ENCODE data around the gene GOLGA2. TPM values are rescaled to one million over a fixed set of nuclear protein-coding genes. Genes with fewer than 3 reads are reported as not detected.
A peak's percentile ranks its signal among the peaks of the same experiment; 100 is the strongest.

The GOLGA2 gene
- total and polyA plus RNA-seq, 2 of the 13 experiments (the other 11 are each of a cell fraction or from before 2014, with no cell fraction given): 45.3 to 45.8 TPM

DNA sequence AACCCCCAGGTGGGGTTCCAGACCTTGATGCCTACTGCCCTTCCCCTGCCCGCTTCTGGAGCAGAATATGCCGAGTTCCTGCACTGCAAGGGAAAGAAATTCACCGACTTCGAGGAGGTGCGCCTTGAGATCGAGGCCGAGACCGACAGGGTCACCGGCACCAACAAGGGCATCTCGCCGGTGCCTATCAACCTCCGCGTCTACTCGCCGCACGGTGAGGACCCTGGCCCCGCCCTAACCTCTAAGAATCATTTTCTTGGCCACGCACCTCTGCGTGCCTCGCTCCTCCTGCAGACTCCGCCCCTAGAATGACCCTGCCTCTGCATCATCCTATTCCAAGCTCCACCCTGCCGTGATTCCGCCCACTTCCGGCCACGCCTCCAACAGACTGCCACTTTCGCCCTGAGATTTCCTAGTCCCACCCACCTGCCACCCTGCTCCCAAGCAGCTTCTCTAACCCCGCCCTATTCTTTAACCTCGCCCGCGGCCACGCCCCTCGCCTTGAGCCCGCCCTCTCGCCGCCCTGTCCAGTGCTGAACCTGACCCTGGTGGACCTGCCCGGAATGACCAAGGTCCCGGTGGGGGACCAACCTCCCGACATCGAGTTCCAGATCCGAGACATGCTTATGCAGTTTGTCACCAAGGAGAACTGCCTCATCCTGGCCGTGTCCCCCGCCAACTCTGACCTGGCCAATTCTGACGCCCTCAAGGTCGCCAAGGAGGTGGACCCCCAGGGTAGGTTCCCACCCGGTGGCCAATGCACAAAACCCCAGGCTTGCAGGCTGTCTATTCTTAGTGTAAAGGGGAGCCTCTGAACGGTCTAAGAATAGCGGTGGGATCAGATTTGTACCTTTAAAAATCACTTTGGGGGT lies 57.1 kb downstream of the GOLGA2 start (continued):
- TF ChIP-seq SIN3A (IDR thresholded peaks at IDR 0.05; ENCODE audit: borderline replicate concordance, low read depth, low read length) (no peak), ZNF546 (CRISPR knock-in tag; conservative IDR thresholded peaks at IDR 0.05) (no peak), MBD4 (IDR thresholded peaks at IDR 0.05; ENCODE audit: borderline replicate concordance, low read length) (no peak), ZNF552 (CRISPR knock-in tag; IDR thresholded peaks at IDR 0.05; ENCODE audit: borderline replicate concordance) (no peak), YEATS4 (CRISPR knock-in tag; IDR thresholded peaks at IDR 0.05; ENCODE audit: borderline replicate concordance) (no peak), NCOA2 (CRISPR knock-in tag; IDR thresholded peaks at IDR 0.05) (0 out of 2 replicates have a peak, but pooled peaks have one; percentile 24), ZNF331 (CRISPR knock-in tag; IDR thresholded peaks at IDR 0.05) (no peak), ZBTB7B (CRISPR knock-in tag; IDR thresholded peaks at IDR 0.05) (no peak), ZMYM4 (CRISPR knock-in tag; IDR thresholded peaks at IDR 0.05) (no peak), IKZF4 (CRISPR knock-in tag; IDR thresholded peaks at IDR 0.05; ENCODE audit: borderline replicate concordance, low read depth, not compliant biosample characterization) (no peak), ZFYVE20 (CRISPR knock-in tag; IDR thresholded peaks at IDR 0.05; ENCODE audit: borderline replicate concordance, low read depth) (no peak), GATAD2A (CRISPR knock-in tag; IDR thresholded peaks at IDR 0.05) (no peak), ZNF383 (CRISPR knock-in tag; IDR thresholded peaks at IDR 0.05; ENCODE audit: borderline replicate concordance) (no peak)
- TF ChIP-seq, protein P1, sequence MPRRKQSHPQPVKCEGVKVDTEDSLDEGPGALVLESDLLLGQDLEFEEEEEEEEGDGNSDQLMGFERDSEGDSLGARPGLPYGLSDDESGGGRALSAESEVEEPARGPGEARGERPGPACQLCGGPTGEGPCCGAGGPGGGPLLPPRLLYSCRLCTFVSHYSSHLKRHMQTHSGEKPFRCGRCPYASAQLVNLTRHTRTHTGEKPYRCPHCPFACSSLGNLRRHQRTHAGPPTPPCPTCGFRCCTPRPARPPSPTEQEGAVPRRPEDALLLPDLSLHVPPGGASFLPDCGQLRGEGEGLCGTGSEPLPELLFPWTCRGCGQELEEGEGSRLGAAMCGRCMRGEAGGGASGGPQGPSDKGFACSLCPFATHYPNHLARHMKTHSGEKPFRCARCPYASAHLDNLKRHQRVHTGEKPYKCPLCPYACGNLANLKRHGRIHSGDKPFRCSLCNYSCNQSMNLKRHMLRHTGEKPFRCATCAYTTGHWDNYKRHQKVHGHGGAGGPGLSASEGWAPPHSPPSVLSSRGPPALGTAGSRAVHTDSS (CRISPR knock-in tag; conservative IDR thresholded peaks at IDR 0.05): no peak
- TF ChIP-seq, protein P2, sequence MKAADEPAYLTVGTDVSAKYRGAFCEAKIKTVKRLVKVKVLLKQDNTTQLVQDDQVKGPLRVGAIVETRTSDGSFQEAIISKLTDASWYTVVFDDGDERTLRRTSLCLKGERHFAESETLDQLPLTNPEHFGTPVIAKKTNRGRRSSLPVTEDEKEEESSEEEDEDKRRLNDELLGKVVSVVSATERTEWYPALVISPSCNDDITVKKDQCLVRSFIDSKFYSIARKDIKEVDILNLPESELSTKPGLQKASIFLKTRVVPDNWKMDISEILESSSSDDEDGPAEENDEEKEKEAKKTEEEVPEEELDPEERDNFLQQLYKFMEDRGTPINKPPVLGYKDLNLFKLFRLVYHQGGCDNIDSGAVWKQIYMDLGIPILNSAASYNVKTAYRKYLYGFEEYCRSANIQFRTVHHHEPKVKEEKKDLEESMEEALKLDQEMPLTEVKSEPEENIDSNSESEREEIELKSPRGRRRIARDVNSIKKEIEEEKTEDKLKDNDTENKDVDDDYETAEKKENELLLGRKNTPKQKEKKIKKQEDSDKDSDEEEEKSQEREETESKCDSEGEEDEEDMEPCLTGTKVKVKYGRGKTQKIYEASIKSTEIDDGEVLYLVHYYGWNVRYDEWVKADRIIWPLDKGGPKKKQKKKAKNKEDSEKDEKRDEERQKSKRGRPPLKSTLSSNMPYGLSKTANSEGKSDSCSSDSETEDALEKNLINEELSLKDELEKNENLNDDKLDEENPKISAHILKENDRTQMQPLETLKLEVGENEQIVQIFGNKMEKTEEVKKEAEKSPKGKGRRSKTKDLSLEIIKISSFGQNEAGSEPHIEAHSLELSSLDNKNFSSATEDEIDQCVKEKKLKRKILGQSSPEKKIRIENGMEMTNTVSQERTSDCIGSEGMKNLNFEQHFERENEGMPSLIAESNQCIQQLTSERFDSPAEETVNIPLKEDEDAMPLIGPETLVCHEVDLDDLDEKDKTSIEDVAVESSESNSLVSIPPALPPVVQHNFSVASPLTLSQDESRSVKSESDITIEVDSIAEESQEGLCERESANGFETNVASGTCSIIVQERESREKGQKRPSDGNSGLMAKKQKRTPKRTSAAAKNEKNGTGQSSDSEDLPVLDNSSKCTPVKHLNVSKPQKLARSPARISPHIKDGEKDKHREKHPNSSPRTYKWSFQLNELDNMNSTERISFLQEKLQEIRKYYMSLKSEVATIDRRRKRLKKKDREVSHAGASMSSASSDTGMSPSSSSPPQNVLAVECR (CRISPR knock-in tag; IDR thresholded peaks at IDR 0.05; ENCODE audit: borderline replicate concordance): no peak
- TF ChIP-seq, protein P3, sequence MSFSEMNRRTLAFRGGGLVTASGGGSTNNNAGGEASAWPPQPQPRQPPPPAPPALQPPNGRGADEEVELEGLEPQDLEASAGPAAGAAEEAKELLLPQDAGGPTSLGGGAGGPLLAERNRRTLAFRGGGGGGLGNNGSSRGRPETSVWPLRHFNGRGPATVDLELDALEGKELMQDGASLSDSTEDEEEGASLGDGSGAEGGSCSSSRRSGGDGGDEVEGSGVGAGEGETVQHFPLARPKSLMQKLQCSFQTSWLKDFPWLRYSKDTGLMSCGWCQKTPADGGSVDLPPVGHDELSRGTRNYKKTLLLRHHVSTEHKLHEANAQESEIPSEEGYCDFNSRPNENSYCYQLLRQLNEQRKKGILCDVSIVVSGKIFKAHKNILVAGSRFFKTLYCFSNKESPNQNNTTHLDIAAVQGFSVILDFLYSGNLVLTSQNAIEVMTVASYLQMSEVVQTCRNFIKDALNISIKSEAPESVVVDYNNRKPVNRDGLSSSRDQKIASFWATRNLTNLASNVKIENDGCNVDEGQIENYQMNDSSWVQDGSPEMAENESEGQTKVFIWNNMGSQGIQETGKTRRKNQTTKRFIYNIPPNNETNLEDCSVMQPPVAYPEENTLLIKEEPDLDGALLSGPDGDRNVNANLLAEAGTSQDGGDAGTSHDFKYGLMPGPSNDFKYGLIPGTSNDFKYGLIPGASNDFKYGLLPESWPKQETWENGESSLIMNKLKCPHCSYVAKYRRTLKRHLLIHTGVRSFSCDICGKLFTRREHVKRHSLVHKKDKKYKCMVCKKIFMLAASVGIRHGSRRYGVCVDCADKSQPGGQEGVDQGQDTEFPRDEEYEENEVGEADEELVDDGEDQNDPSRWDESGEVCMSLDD (CRISPR knock-in tag; IDR thresholded peaks at IDR 0.05; ENCODE audit: borderline replicate concordance): no peak
- TF ChIP-seq, protein P4, sequence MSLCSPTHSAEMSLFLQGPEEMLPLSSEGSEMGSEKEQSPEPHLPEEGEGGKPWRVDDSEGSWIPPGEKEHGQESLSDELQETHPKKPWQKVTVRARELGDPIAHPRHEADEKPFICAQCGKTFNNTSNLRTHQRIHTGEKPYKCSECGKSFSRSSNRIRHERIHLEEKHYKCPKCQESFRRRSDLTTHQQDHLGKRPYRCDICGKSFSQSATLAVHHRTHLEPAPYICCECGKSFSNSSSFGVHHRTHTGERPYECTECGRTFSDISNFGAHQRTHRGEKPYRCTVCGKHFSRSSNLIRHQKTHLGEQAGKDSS (CRISPR knock-in tag; IDR thresholded peaks at IDR 0.05; ENCODE audit: borderline replicate concordance, low read depth): no peak

All from HepG2 (cell line).